CD4-positive, alpha-beta T cell treated with Interleukin-21 for 1 hour (primary cell): Measurements from ENCODE around the gene CNNM1.

Source experiments
- DNase-seq: peaks from one replicate; pipeline ENCODE4 v3.0.0-alpha.2; 2020

The CNNM1 gene

GRCh38 chr10:99424656-99425055, 95.5 kb downstream of the CNNM1 start:
- DNase-seq, result no peak

GRCh38 chr10:99425204-99425603, 96.0 kb downstream of the CNNM1 start:
- DNase-seq, result no peak

- no peak for DNase-seq
These were observed 97.5 kb downstream of the CNNM1 start for GRCh38 chr10:99426689-99427088.

- no peak for DNase-seq
These were observed 98.5 kb downstream of the CNNM1 start for GRCh38 chr10:99427566-99428190.

- no peak for DNase-seq
These were observed 100.5 kb downstream of the CNNM1 start for GRCh38 chr10:99429517-99430095.

- no peak for DNase-seq
These were observed 100.9 kb downstream of the CNNM1 start for GRCh38 chr10:99430116-99430450.

GRCh38 chr10:99430451-99431189, 101.5 kb downstream of the CNNM1 start, which contains the start of gene GOT1:
TSS of gene GOT1 (minus strand) at chr10:99430624. CDS start at chr10:99430565, 59 bp downstream.
- DNase-seq, result peak; percentile 97

GRCh38 chr10:99431190-99431760, 102.1 kb downstream of the CNNM1 start:
- DNase-seq, result peak; percentile 7

- DNase-seq, result no peak
These were observed 102.9 kb downstream of the CNNM1 start for GRCh38 chr10:99432047-99432446.

GRCh38 chr10:99432881-99433280, 103.7 kb downstream of the CNNM1 start:
- no peak for DNase-seq

- DNase-seq, result no peak
These were observed 104.3 kb downstream of the CNNM1 start for GRCh38 chr10:99433378-99434020.

GRCh38 chr10:99435986-99436638, 107.0 kb downstream of the CNNM1 start:
- peak; percentile 53 for DNase-seq

GRCh38 chr10:99438890-99439289, 109.7 kb downstream of the CNNM1 start:
- DNase-seq, result no peak

GRCh38 chr10:99442394-99442793, 113.2 kb downstream of the CNNM1 start:
- DNase-seq, result no peak

GRCh38 chr10:99443500-99443899, 114.3 kb downstream of the CNNM1 start:
- DNase-seq, result no peak
